Astrocyte (in vitro differentiated cells and primary cell): Measurements from ENCODE around the gene SPATA25. TPM values are rescaled to one million over a fixed set of nuclear protein-coding genes. Genes with fewer than 3 reads are reported as not detected.

ENCODE experiments used
- DNase-seq: peaks from one replicate; pipeline ENCODE4 v3.0.0-alpha.2; 2010; ENCODE audit warnings: low read depth
- FAIRE-seq: peaks from 2 replicates; lab custom pipeline; 2011; peaks lifted over from hg19 to GRCh38; lab: Jason Lieb, UNC
- H2AFZ ChIP-seq: 2 replicates; pipeline ENCODE4 v1.6.0; 2012; ENCODE audit warnings: low read depth, low read length, inconsistent platforms
- H3K27ac ChIP-seq: 2 replicates; pipeline ENCODE4 v1.5.1; 2011; ENCODE audit warnings: low read depth, low read length, inconsistent platforms
- H3K27me3 ChIP-seq: 2 replicates; pipeline ENCODE4 v1.6.0; 2011; ENCODE audit warnings: low read length, inconsistent platforms; ENCODE audit not compliant: insufficient read depth
- H3K36me3 ChIP-seq: 2 replicates; pipeline ENCODE4 v1.5.1; 2011; ENCODE audit warnings: low read length, inconsistent platforms; ENCODE audit not compliant: insufficient read depth
- H3K4me1 ChIP-seq: 2 replicates; pipeline ENCODE4 v1.5.1; 2011; ENCODE audit warnings: low read length, inconsistent platforms; ENCODE audit not compliant: insufficient read depth
- H3K4me2 ChIP-seq: 2 replicates; pipeline ENCODE4 v1.6.0; 2012; ENCODE audit warnings: low read length, inconsistent platforms
- H3K4me3 ChIP-seq: 2 replicates; pipeline ENCODE4 v1.5.1; 2011; ENCODE audit warnings: low read depth, mild to moderate bottlenecking, low read length, inconsistent platforms; ENCODE audit not compliant: insufficient read depth
- H3K79me2 ChIP-seq: 2 replicates; pipeline ENCODE4 v1.6.0; 2012; ENCODE audit warnings: mild to moderate bottlenecking, low read length, inconsistent platforms; ENCODE audit not compliant: insufficient read depth
- H3K9ac ChIP-seq: 2 replicates; pipeline ENCODE4 v1.6.0; 2012; ENCODE audit warnings: mild to moderate bottlenecking, low read length, inconsistent platforms
- H3K9me3 ChIP-seq: 2 replicates; pipeline ENCODE4 v1.5.1; 2012; ENCODE audit warnings: low read depth, mild to moderate bottlenecking, low read length, inconsistent platforms; ENCODE audit not compliant: insufficient read depth
- H4K20me1 ChIP-seq: 2 replicates; pipeline ENCODE4 v1.6.0; 2012; ENCODE audit warnings: low read length, inconsistent platforms; ENCODE audit not compliant: insufficient read depth
- H3K27ac Mint-ChIP-seq: one replicate; pipeline ENCODE4 v1.8.0; 2021; ENCODE audit warnings: mild to moderate bottlenecking, mixed read lengths; ENCODE audit not compliant: unreplicated experiment
- H3K27me3 Mint-ChIP-seq: one replicate; pipeline ENCODE4 v1.8.0; 2021; ENCODE audit warnings: low read depth, mixed read lengths; ENCODE audit not compliant: unreplicated experiment
- H3K36me3 Mint-ChIP-seq: one replicate; pipeline ENCODE4 v1.8.0; 2021; ENCODE audit warnings: low read depth, mixed read lengths; ENCODE audit not compliant: unreplicated experiment
- H3K4me1 Mint-ChIP-seq: one replicate; pipeline ENCODE4 v1.8.0; 2021; ENCODE audit warnings: low read depth, mixed read lengths; ENCODE audit not compliant: unreplicated experiment
- H3K4me3 Mint-ChIP-seq: one replicate; pipeline ENCODE4 v1.8.0; 2021; ENCODE audit warnings: mild to moderate bottlenecking, moderate library complexity, mixed read lengths; ENCODE audit not compliant: unreplicated experiment
- H3K9me3 Mint-ChIP-seq: one replicate; pipeline ENCODE4 v1.8.0; 2021; ENCODE audit warnings: mild to moderate bottlenecking, mixed read lengths; ENCODE audit not compliant: unreplicated experiment
- EZH2 ChIP-seq: IDR thresholded peaks from 2 replicates; pipeline ENCODE4 v1.6.1; 2012; ENCODE audit warnings: mild to moderate bottlenecking, low read length, inconsistent platforms; ENCODE audit not compliant: insufficient read depth
- total RNA-seq: library from RNA; stranded (reverse); gene quantifications from 2 replicates; pipeline ENCODE4 v1.2.1, GENCODE V29; 2021
- TF ChIP-seq, protein P1 (sequence below): IDR thresholded peaks from 2 replicates; pipeline ENCODE4 v1.5.1; 2011; ENCODE audit warnings: low read depth, mild to moderate bottlenecking, inconsistent platforms, low read length, moderate library complexity; ENCODE audit not compliant: insufficient read depth

SPATA25 gene
- total RNA-seq, 1 donor from 2014 or later, result 1.7 TPM

DNA sequence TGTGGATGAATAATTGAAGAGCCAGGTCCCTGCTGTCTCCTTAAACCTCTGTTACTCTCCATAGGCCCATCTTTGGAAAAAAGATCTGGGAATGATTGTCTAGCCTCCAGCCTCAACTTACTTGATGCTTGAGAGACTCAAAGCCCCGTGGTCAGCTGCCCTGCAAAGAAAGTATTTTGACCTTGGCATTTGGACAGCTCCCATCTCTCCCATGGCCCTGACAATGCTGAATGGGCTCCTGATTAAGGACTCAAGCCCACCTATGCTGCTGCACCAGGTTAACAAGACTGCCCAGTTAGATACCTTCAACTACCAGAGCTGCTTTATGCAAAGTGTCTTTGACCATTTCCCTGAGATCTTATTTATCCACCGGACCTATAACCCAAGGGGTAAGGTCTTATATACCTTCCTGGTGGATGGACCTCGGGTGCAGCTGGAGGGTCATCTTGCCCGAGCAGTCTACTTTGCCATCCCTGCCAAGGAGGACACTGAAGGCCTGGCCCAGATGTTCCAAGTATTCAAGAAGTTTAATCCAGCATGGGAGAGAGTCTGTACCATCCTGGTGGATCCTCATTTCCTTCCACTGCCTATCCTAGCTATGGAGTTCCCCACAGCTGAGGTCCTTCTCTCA is 4.8 kb downstream of the SPATA25 start:
- Histone ChIP-seq H3K27ac (no peak overlapping the region), H3K4me2 (no peak overlapping the region), H2AFZ (no peak overlapping the region), H4K20me1 (peaks cover 20% of the 10 kb centered on the region), H3K36me3 (peaks cover 12% of the 10 kb centered on the region), H3K9me3 (no peaks in the 10 kb centered on the region), H3K4me3 (no peak overlapping the region), H3K79me2 (peaks cover 31% of the 10 kb centered on the region), H3K4me1 (peaks cover 10% of the 10 kb centered on the region), H3K27me3 (no peaks in the 10 kb centered on the region), H3K9ac (no peak overlapping the region)
- no peak for DNase-seq
- H3K4me1 Mint-ChIP-seq, result peaks cover 18% of the 10 kb centered on the region
- no peaks in the 10 kb centered on the region for H3K9me3 Mint-ChIP-seq
- H3K4me3 Mint-ChIP-seq, result peak overlapping the region; percentile 81
- no peaks in the 10 kb centered on the region for H3K27me3 Mint-ChIP-seq
- no peak overlapping the region for H3K27ac Mint-ChIP-seq
- peaks cover 20% of the 10 kb centered on the region for H3K36me3 Mint-ChIP-seq
- FAIRE-seq, result no peak
- TF ChIP-seq, protein P1, sequence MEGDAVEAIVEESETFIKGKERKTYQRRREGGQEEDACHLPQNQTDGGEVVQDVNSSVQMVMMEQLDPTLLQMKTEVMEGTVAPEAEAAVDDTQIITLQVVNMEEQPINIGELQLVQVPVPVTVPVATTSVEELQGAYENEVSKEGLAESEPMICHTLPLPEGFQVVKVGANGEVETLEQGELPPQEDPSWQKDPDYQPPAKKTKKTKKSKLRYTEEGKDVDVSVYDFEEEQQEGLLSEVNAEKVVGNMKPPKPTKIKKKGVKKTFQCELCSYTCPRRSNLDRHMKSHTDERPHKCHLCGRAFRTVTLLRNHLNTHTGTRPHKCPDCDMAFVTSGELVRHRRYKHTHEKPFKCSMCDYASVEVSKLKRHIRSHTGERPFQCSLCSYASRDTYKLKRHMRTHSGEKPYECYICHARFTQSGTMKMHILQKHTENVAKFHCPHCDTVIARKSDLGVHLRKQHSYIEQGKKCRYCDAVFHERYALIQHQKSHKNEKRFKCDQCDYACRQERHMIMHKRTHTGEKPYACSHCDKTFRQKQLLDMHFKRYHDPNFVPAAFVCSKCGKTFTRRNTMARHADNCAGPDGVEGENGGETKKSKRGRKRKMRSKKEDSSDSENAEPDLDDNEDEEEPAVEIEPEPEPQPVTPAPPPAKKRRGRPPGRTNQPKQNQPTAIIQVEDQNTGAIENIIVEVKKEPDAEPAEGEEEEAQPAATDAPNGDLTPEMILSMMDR, result no peak
- no peak for TF ChIP-seq EZH2

GRCh38 chr20:45880988-45881788 is 6.2 kb downstream of the SPATA25 start, which contains the start of gene ZSWIM1:
TSS of gene ZSWIM1 (plus strand) at chr20:45881227. CDS start at chr20:45882593, 1,366 bp downstream.
- Histone ChIP-seq H2AFZ (peak within 1 kb of the TSS; percentile 72), H4K20me1 (peaks cover 17% of the 10 kb centered on the region), H3K4me1 (peaks cover 10% of the 10 kb centered on the region), H3K27me3 (no peaks in the 10 kb centered on the region), H3K27ac (peak within 1 kb of the TSS; percentile 73), H3K36me3 (peaks cover 12% of the 10 kb centered on the region), H3K9me3 (no peaks in the 10 kb centered on the region), H3K4me2 (peak within 1 kb of the TSS; percentile 89), H3K4me3 (peak within 1 kb of the TSS; percentile 92), H3K79me2 (peaks cover 31% of the 10 kb centered on the region), H3K9ac (peak within 1 kb of the TSS; percentile 89)
- peak; percentile 81 for FAIRE-seq
- peak; percentile 96 for DNase-seq
- no peak for TF ChIP-seq EZH2
- H3K4me3 Mint-ChIP-seq, result peak within 1 kb of the TSS; percentile 91
- H3K27me3 Mint-ChIP-seq, result no peaks in the 10 kb centered on the region
- peaks cover 18% of the 10 kb centered on the region for H3K4me1 Mint-ChIP-seq
- no peaks in the 10 kb centered on the region for H3K9me3 Mint-ChIP-seq
- H3K36me3 Mint-ChIP-seq, result peaks cover 19% of the 10 kb centered on the region
- peak within 1 kb of the TSS; percentile 83 for H3K27ac Mint-ChIP-seq

DNA sequence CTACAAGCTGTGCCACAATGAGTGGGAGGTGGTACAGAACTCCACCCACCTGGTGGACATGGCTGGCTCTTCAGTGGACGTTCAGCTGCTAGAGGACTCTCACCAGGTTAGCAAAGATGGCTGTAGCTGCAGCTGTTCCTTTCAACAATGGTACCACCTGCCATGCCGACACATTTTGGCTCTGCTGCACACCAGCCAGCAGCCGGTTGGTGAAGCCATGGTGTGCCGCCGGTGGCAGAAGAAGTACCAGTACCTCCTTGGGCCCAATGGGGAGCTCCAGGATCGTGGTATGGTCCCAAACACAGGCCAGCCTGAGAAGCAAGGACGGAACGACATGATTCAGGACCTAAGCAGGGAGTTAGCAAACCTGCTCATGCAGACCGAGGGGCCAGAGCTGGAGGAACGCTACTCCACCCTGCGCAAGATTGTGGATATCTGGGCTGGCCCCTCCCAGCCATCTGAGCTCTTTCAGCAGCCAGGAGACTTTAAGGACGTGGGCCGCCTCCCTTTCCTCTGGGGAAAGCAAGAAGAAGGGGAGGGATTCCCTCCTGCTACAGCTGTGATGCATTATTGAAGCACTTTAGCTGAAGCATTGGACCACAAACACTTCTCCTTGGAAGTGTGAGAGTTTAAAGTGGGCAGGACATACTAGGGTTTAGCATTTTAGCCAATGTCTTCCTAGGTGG is 9.2 kb downstream of the SPATA25 start:
- Histone ChIP-seq H3K79me2 (peaks cover 22% of the 10 kb centered on the region), H3K9me3 (no peaks in the 10 kb centered on the region), H3K27me3 (no peaks in the 10 kb centered on the region), H2AFZ (no peak overlapping the region), H4K20me1 (peaks cover 8% of the 10 kb centered on the region), H3K9ac (no peak overlapping the region), H3K27ac (no peak overlapping the region), H3K4me3 (no peak overlapping the region), H3K36me3 (peaks cover 6% of the 10 kb centered on the region), H3K4me2 (no peak overlapping the region), H3K4me1 (no peaks in the 10 kb centered on the region)
- FAIRE-seq (no peak), DNase-seq (no peak)
- TF ChIP-seq EZH2, result no peak
- TF ChIP-seq, protein P1, result no peak
- Mint-ChIP-seq H3K4me3 (no peak overlapping the region), H3K27ac (no peak overlapping the region), H3K9me3 (no peaks in the 10 kb centered on the region), H3K36me3 (peaks cover 14% of the 10 kb centered on the region), H3K27me3 (no peaks in the 10 kb centered on the region), H3K4me1 (peaks cover 9% of the 10 kb centered on the region)
